Naive thymus-derived CD8-positive, alpha-beta T cell (primary cell): ENCODE results near the gene RASL12. TPM values are rescaled to one million over a fixed set of nuclear protein-coding genes. Genes with fewer than 3 reads are reported as not detected.

ENCODE experiments used
- ATAC-seq, 2 donors: fragments of 150-1000 bp; cut with Tn5 transposase in 1 of 2; sonication (Bioruptor Pico), chemical (Tn5 transposase) in 1 of 2; 1 replicate in 1 of 2; 2 replicates in 1 of 2; pipeline ENCODE4 v1.10.0; 2021; ENCODE audit warnings: mild to moderate bottlenecking in 2 of 2, moderate library complexity in 2 of 2
- POLR2A ChIA-PET: fragments of 350-600 bp; sonication (Branson Sonifier 250); formaldehyde crosslinking; loops from one replicate; lab custom pipeline; 2021; ENCODE audit warnings: antibody characterized with exemption; lab: Charles Lee
- DNase-seq, 10 donors: peaks; one replicate each; pipeline versions ENCODE4 v3.0.0 to v3.0.0-alpha.2; 2020 to 2022
- H3K27ac Mint-ChIP-seq, 10 donors: one replicate each; pipeline ENCODE4 v1.8.0; 2020 to 2022; ENCODE audit warnings: mild to moderate bottlenecking in 10 of 10, mixed read lengths in 10 of 10, moderate library complexity in 4 of 10, inconsistent platforms in 1 of 10
- H3K27me3 Mint-ChIP-seq, 5 donors: one replicate each; pipeline ENCODE4 v1.8.0; 2021 to 2022; ENCODE audit warnings: mixed read lengths in 5 of 5
- H3K36me3 Mint-ChIP-seq, 3 donors: one replicate each; pipeline ENCODE4 v1.8.0; 2020 to 2022; ENCODE audit warnings: mixed read lengths in 3 of 3, mild to moderate bottlenecking in 2 of 3, inconsistent platforms in 1 of 3
- H3K4me1 Mint-ChIP-seq, 4 donors: one replicate each; pipeline ENCODE4 v1.8.0; 2021 to 2022; ENCODE audit warnings: mixed read lengths in 4 of 4
- H3K4me3 Mint-ChIP-seq, 10 donors: one replicate each; pipeline ENCODE4 v1.8.0; 2020 to 2022; ENCODE audit warnings: mild to moderate bottlenecking in 10 of 10, mixed read lengths in 10 of 10, moderate library complexity in 6 of 10, inconsistent platforms in 1 of 10
- H3K9me3 Mint-ChIP-seq, 9 donors: one replicate each; pipeline ENCODE4 v1.8.0; 2020 to 2022; ENCODE audit warnings: mixed read lengths in 9 of 9, mild to moderate bottlenecking in 3 of 9, inconsistent platforms in 1 of 9, moderate library complexity in 1 of 9
- polyA plus RNA-seq, 3 donors: library from polyadenylated mRNA; unstranded; fragments of 300-500 nt; fragmentation: Illumina TruSeq; gene quantifications; one replicate each; pipeline ENCODE4 v1.2.3, GENCODE V29; 2021
- total RNA-seq, 8 experiments: library from RNA in 2 of 8; stranded (reverse) in 2 of 8; gene quantifications; one replicate each; pipeline ENCODE4 v1.2.3 and lab custom pipeline; 2021 to 2026

RASL12 gene
- total and polyA plus RNA-seq, 5 experiments from 2014 or later: not detected

DNA sequence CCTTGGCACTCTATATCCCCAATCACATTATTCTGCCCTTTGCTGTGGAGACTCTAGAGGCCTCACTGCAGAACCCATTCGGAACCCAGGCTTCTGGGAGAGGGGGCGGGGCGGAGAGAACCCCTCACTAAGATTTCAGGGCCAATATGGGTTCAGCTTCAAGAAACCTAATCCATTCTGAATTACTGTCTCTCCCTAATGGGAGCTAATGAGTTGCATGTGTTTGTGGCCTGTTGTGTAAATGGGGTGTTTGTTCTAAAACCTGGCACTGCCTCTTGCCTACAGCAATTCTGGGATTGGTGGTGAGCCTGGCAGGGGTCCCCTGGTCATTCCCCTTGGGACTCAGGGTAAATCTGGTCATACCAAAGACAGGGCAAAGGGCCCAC lies 605 bp upstream of the RASL12 start:
- Mint-ChIP-seq H3K4me1 (peaks cover 5 to 18% (median 11%) of the 10 kb centered on the region in 4 donors), H3K27me3 (peaks cover 13 to 46% (median 30%) of the 10 kb centered on the region in 5 donors), H3K4me3 (peak overlapping the region in 8 of 10 donors; percentile 28 to 71 (median 58)), H3K36me3 (no peaks in the 10 kb centered on the region), H3K27ac (no peak overlapping the region), H3K9me3 (no peaks in the 10 kb centered on the region)
- ATAC-seq: no peak
- DNase-seq: no peak
- POLR2A ChIA-PET: interaction anchor here (0.6 to 0.7 kb wide), 2 partner anchors 57 to 1137 kb away, joined by 4 to 5 read pairs; no protein-coding TSS in a partner anchor

DNA sequence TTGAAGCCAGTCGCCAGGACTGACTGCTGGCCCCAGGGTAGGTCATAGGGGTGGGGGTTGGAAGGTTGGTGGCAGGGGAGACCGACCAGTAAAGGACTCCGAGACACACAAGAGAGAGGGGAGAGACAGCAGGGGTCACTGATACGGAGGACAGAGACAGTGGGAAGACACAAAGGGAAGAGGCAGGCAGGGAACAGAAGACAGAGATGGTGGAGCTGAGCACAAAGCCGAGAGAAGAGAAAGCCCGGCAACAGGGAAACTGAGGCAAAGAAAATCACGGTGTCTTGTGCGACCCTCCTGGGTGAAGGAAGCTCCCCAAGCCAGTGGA lies 510 bp downstream of the RASL12 start:
- H3K4me1 Mint-ChIP-seq: peaks cover 5 to 18% (median 11%) of the 10 kb centered on the region in 4 donors
- DNase-seq: no peak
- H3K4me3 Mint-ChIP-seq: peak overlapping the region in 7 of 10 donors; percentile 28 to 73 (median 52)
- POLR2A ChIA-PET: no interaction called here
- peaks cover 13 to 51% (median 35%) of the 10 kb centered on the region in 5 donors for H3K27me3 Mint-ChIP-seq
- no peak for ATAC-seq
- H3K36me3 Mint-ChIP-seq: no peaks in the 10 kb centered on the region
- H3K9me3 Mint-ChIP-seq: no peaks in the 10 kb centered on the region
- no peak overlapping the region for H3K27ac Mint-ChIP-seq

DNA sequence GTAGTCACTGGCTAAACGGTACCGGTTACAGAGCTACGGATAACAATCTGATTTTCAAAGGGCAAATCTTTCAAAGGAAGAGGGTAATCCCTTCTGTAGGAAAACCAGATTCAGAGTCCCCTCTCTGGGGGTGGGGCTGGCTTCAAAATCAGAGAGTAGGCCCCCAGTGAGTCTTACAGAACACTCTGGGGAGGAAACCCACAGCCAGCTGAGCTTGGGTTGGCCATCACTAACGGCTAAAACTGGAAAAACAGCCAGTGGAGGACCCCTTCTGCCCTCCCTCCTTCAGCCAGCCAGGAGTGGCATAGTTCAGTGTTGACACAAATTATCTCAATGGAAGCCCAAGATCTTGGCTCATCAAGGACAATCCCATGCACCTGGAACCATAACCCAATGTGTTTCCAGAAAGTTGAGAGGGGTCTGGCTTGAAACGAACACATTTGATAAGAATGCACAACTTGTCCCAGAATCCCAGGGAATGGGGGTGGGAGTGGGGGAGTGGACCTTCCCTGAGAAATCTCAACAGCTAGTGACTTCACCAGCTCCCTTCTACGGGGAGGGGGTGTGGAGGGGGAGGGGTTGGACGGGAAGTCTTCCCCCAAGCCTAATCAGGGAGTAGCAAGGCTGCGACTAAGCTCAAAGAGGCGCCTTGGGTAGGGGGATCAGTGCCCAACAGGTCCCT lies 1.0 kb downstream of the RASL12 start:
- no peak for DNase-seq
- peak overlapping the region in 7 of 10 donors; percentile 28 to 73 (median 52) for H3K4me3 Mint-ChIP-seq
- peaks cover 5 to 18% (median 11%) of the 10 kb centered on the region in 4 donors for H3K4me1 Mint-ChIP-seq
- H3K27ac Mint-ChIP-seq: peak overlapping the region in 2 of 10 donors; percentile 3 to 7
- no peaks in the 10 kb centered on the region for H3K36me3 Mint-ChIP-seq
- no peak for ATAC-seq
- POLR2A ChIA-PET: no interaction called here
- H3K27me3 Mint-ChIP-seq: peaks cover 13 to 52% (median 35%) of the 10 kb centered on the region in 5 donors
- H3K9me3 Mint-ChIP-seq: no peaks in the 10 kb centered on the region

DNA sequence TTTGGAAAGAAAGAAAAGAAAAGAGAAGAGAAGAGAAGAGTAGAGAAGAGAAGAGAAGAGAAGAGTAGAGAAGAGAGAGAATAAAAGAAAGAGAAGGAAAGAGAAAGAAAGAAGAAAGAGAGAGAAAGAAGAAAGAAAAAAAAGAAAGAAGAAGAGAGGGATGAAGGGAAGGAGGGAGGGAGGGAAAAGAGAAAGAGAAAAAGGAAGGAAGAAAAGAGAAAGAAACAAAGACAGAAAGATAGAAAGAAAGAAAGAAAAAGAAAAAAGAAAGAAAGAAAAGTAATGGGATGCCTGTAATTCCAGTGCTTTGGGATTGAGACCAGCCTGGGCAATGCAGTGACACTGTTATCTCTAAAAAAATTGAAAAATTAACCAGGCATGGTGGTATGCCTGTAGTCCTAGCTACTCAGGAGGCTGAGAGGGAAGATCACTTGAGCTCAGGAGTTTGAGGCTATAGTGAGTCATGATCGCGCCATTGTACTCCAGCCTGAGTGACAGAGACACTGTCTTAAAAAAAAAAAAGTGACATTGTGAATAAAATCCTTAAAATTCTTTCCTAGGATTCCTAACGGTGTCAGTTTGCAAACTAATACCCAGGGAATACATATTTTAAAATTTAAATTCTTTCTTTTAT lies 1.7 kb downstream of the RASL12 start:
- peaks cover 13 to 53% (median 35%) of the 10 kb centered on the region in 5 donors for H3K27me3 Mint-ChIP-seq
- no peaks in the 10 kb centered on the region for H3K9me3 Mint-ChIP-seq
- H3K36me3 Mint-ChIP-seq: no peaks in the 10 kb centered on the region
- no peak for DNase-seq
- H3K4me3 Mint-ChIP-seq: no peak overlapping the region
- POLR2A ChIA-PET: no interaction called here
- H3K27ac Mint-ChIP-seq: no peak overlapping the region
- no peak for ATAC-seq
- H3K4me1 Mint-ChIP-seq: peaks cover 5 to 18% (median 11%) of the 10 kb centered on the region in 4 donors

DNA sequence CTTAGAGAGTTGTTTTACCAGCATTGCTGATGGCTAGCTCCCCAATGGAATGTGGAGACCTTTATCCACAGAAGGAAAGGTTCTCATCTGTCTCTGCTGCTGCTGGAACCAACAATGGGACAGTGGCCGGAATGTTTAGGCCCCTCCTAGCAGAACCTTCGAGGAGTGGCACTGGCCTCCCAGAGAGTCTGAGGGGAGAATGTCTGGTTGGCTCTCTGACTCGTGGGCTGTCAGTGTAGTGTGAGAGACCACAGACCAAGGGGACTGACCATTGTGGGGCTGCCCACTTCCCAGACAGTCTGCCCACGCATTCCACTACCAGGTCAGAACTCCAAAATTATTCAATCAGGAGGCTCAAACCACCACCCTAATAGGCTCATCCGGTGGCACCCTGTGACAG lies 5.1 kb downstream of the RASL12 start:
- ATAC-seq (no peak), DNase-seq (no peak)
- H3K4me3 Mint-ChIP-seq: no peak overlapping the region
- no peaks in the 10 kb centered on the region for H3K9me3 Mint-ChIP-seq
- no peak overlapping the region for H3K27ac Mint-ChIP-seq
- H3K27me3 Mint-ChIP-seq: peaks cover 8 to 48% (median 28%) of the 10 kb centered on the region in 5 donors
- H3K4me1 Mint-ChIP-seq: peaks cover 3 to 12% (median 6%) of the 10 kb centered on the region in 4 donors
- POLR2A ChIA-PET: no interaction called here
- no peaks in the 10 kb centered on the region for H3K36me3 Mint-ChIP-seq

DNA sequence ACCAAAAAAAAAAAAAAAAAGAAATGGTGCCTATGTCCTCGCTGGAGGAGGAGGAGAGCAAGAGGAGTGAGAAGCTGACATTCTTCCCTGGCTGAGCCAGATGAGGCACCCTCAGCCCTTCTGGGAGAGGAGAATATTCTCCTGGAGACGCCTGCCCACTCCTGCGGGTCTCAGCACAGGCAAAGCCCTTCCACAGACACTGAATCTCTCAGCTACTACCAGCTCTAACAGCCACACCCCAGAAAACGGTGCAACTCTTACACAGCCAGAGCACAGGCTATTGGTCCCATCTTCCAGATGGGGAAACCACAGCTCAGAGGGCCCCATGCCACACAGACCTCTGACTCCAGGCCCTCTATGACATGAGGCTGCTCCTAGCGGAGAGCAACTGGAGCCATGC lies 5.7 kb downstream of the RASL12 start:
- DNase-seq (no peak), ATAC-seq (no peak)
- peaks cover under 1 to 8% (median 2%) of the 10 kb centered on the region in 4 donors for H3K4me1 Mint-ChIP-seq
- H3K4me3 Mint-ChIP-seq: no peak overlapping the region
- no peaks in the 10 kb centered on the region for H3K36me3 Mint-ChIP-seq
- POLR2A ChIA-PET: no interaction called here
- H3K27ac Mint-ChIP-seq: no peak overlapping the region
- H3K9me3 Mint-ChIP-seq: no peaks in the 10 kb centered on the region
- peaks cover 5 to 43% (median 27%) of the 10 kb centered on the region in 5 donors for H3K27me3 Mint-ChIP-seq

DNA sequence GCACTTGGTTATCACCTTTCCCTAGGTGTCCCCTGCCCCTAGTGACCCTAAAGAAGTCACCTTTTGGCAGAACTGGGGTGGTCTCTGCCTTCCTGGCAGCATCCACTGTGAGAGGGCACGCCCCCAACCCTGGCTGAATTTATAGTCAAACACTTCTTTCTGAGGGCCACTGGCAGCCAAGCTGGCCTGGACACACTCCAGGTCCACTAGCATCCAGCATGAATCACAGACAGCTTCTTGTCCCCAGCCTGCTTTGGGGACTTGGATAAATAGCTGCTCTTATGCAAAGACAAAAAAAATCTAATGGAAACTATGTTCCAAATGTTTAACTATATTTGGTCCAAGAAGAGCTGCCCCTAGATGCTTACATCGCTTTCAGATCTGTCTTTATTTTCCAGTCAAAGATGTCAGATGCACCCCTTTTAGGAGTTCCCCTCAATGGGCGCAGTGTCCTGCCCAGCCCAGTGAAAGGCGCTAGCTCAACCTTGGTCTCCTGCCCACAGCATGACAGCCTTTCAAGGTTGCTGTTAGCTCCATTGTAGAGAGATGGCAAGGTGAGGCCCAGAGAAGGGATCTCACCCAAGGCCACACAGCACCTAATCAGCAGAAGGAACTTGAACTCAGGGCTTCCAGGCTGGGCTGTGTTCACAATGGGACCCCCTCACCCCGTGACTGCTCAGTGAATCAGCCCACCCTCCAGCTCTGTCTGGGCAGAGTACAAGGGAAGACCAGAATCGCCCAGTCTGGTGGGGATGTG lies 7.0 kb downstream of the RASL12 start:
- H3K36me3 Mint-ChIP-seq: no peaks in the 10 kb centered on the region
- H3K27ac Mint-ChIP-seq: no peak overlapping the region
- DNase-seq (no peak), ATAC-seq (no peak)
- peaks cover 5 to 33% (median 19%) of the 10 kb centered on the region in 5 donors for H3K27me3 Mint-ChIP-seq
- peaks cover 0 to 3% (median under 1%) of the 10 kb centered on the region in 4 donors for H3K4me1 Mint-ChIP-seq
- H3K9me3 Mint-ChIP-seq: no peaks in the 10 kb centered on the region
- no peak overlapping the region for H3K4me3 Mint-ChIP-seq
- POLR2A ChIA-PET: no interaction called here

DNA sequence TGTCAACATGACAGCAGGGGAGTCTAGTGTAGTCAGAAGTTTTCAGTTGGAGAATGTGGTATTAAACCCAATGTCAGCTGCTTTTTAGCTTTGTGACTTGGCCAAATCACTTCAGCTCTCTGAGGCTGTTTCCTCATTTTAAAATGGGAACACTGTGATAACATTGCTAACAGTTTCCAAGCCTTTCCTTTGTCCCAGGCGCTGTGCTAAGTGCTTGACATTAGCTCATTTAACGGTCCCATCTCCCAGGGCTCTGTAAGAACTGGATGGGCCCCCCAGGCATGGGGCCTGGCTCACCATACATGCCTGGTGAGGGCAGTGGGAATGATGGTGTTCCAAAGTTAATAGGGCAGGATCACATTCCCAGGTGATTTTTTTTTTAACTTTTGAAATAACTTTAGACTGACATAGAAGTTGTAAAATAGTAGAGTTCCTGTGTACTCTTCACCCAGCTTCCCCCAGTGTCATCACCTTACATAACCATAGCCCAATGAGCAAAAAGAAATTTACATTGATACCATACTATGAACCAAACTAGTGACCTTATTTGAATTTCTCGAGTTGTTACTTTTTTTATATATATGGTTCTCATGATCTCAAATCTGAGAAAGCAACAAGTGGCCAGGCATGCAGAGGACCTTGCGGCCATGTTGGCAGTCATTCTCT lies 7.7 kb downstream of the RASL12 start:
- no peak for DNase-seq
- POLR2A ChIA-PET: no interaction called here
- Mint-ChIP-seq H3K36me3 (no peaks in the 10 kb centered on the region), H3K27me3 (peaks cover 0 to 25% (median 12%) of the 10 kb centered on the region in 5 donors), H3K4me1 (peaks cover 0 to 5% (median 0%) of the 10 kb centered on the region in 4 donors), H3K4me3 (no peak overlapping the region), H3K9me3 (no peaks in the 10 kb centered on the region), H3K27ac (no peak overlapping the region)
- no peak for ATAC-seq

DNA sequence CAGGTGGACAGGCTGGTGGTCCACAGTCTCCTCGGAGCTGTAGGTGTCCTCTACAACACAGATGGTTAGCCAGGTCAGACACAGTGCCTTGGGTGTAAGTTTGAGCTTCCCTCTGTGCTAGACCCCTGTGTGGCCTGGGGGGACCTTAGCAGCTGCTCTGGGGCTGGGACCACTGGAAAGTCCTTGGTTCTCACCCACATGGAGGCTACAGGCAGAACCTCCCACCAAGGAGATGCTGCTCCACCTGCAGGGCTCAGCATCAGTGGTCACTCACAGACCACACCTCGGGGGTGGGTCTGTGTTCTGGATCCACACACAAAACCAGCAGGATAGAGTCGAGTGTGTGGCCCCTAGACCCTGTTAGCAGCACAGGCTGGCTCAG lies 8.4 kb downstream of the RASL12 start:
- Mint-ChIP-seq H3K4me1 (peaks cover 0 to 5% (median 0%) of the 10 kb centered on the region in 4 donors), H3K36me3 (no peaks in the 10 kb centered on the region), H3K4me3 (no peak overlapping the region), H3K27ac (no peak overlapping the region), H3K9me3 (no peaks in the 10 kb centered on the region), H3K27me3 (peaks cover 0 to 20% (median 9%) of the 10 kb centered on the region in 5 donors)
- DNase-seq (no peak), ATAC-seq (no peak)
- POLR2A ChIA-PET: no interaction called here

DNA sequence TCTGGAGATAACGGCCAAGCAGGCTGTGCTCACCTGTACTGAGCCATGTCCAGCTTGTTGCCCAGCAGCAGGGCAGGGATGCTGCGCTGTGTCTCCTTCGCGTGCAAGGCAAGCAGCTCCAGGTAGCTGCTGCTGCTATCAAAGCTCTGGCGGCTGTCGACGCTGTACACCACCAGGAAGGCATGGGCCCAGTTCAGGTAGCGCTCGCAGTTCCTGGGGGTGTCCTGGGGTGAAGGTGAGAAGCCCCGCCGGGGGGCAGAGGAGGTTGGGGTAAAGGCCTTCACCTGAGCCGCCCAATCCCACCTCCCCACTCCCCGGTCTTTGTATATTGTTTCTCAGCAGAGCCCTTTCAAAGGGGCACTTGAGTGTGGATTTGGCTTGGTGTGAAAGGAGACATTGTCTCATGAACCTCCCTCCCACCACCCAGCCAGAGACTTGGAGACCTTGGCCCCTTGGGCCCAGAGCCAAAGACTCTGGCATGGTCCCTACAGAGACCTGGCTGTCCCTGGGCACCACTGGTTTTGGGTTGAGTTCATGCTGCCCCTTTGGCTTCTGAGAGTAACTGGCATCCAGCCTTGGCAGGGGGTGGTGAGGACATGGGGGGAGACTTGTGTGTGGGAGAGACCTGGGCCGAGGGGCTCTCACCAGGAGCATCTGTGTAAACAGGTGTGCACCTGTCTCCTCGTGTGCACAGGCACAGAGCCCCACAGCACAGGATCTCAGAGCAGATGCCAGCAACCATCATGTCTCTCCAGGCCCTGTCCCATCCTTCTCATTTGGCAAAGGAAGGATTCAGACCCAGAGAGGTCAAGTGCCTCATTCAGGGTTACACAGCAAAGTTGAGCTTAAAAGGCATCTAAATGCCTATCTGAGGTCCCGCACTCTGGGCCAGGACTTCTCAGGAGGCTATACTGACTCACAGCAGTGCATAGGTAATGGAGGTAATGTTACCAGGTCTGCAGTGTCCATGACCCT lies 9.1 kb downstream of the RASL12 start:
- no peak overlapping the region for H3K4me3 Mint-ChIP-seq
- peaks cover 0 to 5% (median 0%) of the 10 kb centered on the region in 4 donors for H3K4me1 Mint-ChIP-seq
- ATAC-seq (no peak), DNase-seq (no peak)
- no peaks in the 10 kb centered on the region for H3K9me3 Mint-ChIP-seq
- no peaks in the 10 kb centered on the region for H3K36me3 Mint-ChIP-seq
- POLR2A ChIA-PET: no interaction called here
- peaks cover 0 to 16% (median 6%) of the 10 kb centered on the region in 5 donors for H3K27me3 Mint-ChIP-seq
- H3K27ac Mint-ChIP-seq: no peak overlapping the region

DNA sequence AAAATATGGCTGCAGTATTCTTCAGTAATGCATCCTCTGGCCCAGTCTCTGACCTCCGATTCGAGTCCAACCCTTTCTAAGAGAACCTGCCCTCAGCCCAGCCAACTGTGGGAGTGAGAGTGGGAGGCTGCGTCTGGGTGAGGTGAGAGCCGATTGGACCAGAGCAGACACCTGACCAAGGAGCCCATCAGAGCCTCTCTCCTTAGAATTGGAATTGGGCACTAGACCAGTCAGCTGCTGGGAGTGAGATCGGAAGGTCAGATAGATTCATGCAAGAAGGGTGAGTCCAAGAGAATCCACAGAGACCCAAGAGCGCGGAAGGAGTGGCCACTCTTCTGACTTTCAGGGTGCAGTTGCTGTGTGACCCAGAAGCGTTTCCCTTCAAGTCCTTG lies 10.2 kb downstream of the RASL12 start:
- Mint-ChIP-seq H3K4me3 (no peak overlapping the region), H3K9me3 (no peaks in the 10 kb centered on the region), H3K4me1 (peaks cover 0 to 5% (median 0%) of the 10 kb centered on the region in 4 donors), H3K27ac (no peak overlapping the region), H3K36me3 (no peaks in the 10 kb centered on the region), H3K27me3 (peaks cover 0 to 10% (median 2%) of the 10 kb centered on the region in 5 donors)
- no peak for ATAC-seq
- DNase-seq: no peak
- POLR2A ChIA-PET: no interaction called here
